Hepatocyte (in vitro differentiated cells): ENCODE measurements around the gene PSMB10.

Experiments used
- CTCF ChIP-seq: fragments of 200-600 bp; sonication (generic); IDR thresholded peaks from 2 replicates; pipeline ENCODE4 v1.5.1; 2016; ENCODE audit warnings: antibody characterized with exemption, mild to moderate bottlenecking; ENCODE audit not compliant: poor library complexity
- EZH2 ChIP-seq: fragments of 200-600 bp; sonication (generic); IDR thresholded peaks from 2 replicates; pipeline ENCODE4 v1.6.1; 2016; ENCODE audit warnings: antibody characterized with exemption, mild to moderate bottlenecking, borderline replicate concordance

GRCh38 chr16:67935101-67935401 is 1.6 kb downstream of the PSMB10 start:
- TF ChIP-seq CTCF (no peak), EZH2 (no peak)
